HG03432 (cell line): ENCODE measurements around the gene CLCA2.

Source experiments
- ATAC-seq: cut with Tn5 transposase; IDR thresholded peaks from one replicate; pipeline ENCODE4 v1.9.1; 2021; ENCODE audit warnings: mild to moderate bottlenecking, moderate library complexity; ENCODE audit not compliant: unreplicated experiment

The CLCA2 gene

GRCh38 chr1:86471291-86471690, 47.3 kb downstream of the CLCA2 start:
- ATAC-seq, result no peak

GRCh38 chr1:86472152-86472551, 48.2 kb downstream of the CLCA2 start:
- ATAC-seq, result no peak

- ATAC-seq, result peak; percentile 42
Observed at GRCh38 chr1:86472767-86473166, 48.8 kb downstream of the CLCA2 start.

- no peak for ATAC-seq
Observed at GRCh38 chr1:86477256-86477655, 53.3 kb downstream of the CLCA2 start.

GRCh38 chr1:86477682-86478081, 53.7 kb downstream of the CLCA2 start:
- ATAC-seq, result no peak

- no peak for ATAC-seq
Observed at GRCh38 chr1:86478416-86479156, 54.6 kb downstream of the CLCA2 start.

- no peak for ATAC-seq
Observed at GRCh38 chr1:86481966-86482365, 58.0 kb downstream of the CLCA2 start.

GRCh38 chr1:86487131-86487810, 63.3 kb downstream of the CLCA2 start:
- no peak for ATAC-seq

GRCh38 chr1:86487811-86488141, 63.8 kb downstream of the CLCA2 start:
- no peak for ATAC-seq

GRCh38 chr1:86489242-86489878, 65.4 kb downstream of the CLCA2 start:
- no peak for ATAC-seq

GRCh38 chr1:86491171-86491950, 67.4 kb downstream of the CLCA2 start:
- no peak for ATAC-seq

GRCh38 chr1:86498281-86498680, 74.3 kb downstream of the CLCA2 start:
- ATAC-seq, result no peak

GRCh38 chr1:86499987-86500593, 76.1 kb downstream of the CLCA2 start:
- ATAC-seq, result peak; percentile 48

- ATAC-seq, result no peak
Observed at GRCh38 chr1:86500714-86501113, 76.7 kb downstream of the CLCA2 start.

- ATAC-seq, result peak; percentile 80
Observed at GRCh38 chr1:86502125-86502646, 78.2 kb downstream of the CLCA2 start.

- peak; percentile 28 for ATAC-seq
Observed at GRCh38 chr1:86502721-86503405, 78.9 kb downstream of the CLCA2 start.

- no peak for ATAC-seq
Observed at GRCh38 chr1:86503406-86504136, 79.6 kb downstream of the CLCA2 start.

- no peak for ATAC-seq
Observed at GRCh38 chr1:86504137-86504479, 80.1 kb downstream of the CLCA2 start.

- no peak for ATAC-seq
Observed at GRCh38 chr1:86504895-86505563, 81.1 kb downstream of the CLCA2 start.
